HEK293 (cell line): ENCODE data around the gene LSG1.

Experiments used
- REPIN1 ChIP-seq: fragments of 450-650 bp; formaldehyde crosslinking; IDR thresholded peaks from 2 replicates; pipeline ENCODE4 v1.5.1; 2017; ENCODE audit warnings: missing biosample characterization, missing genetic modification characterization, low read depth
- ZBTB48 ChIP-seq: fragments of 450-650 bp; formaldehyde crosslinking; IDR thresholded peaks from 2 replicates; pipeline ENCODE4 v1.5.1; 2016; ENCODE audit warnings: missing biosample characterization, missing genetic modification characterization
- ZBTB8A ChIP-seq: fragments of 450-650 bp; formaldehyde crosslinking; IDR thresholded peaks from 2 replicates; pipeline ENCODE4 v1.5.1; 2016; ENCODE audit warnings: missing biosample characterization, missing genetic modification characterization
- ZEB2 ChIP-seq: fragments of 450-650 bp; formaldehyde crosslinking; IDR thresholded peaks from 2 replicates; pipeline ENCODE4 v1.5.1; 2016; ENCODE audit warnings: missing biosample characterization, missing genetic modification characterization
- ZNF510 ChIP-seq: fragments of 450-650 bp; formaldehyde crosslinking; IDR thresholded peaks from 2 replicates; pipeline ENCODE4 v1.5.1; 2018; ENCODE audit warnings: mild to moderate bottlenecking, missing genetic modification characterization, missing biosample characterization; ENCODE audit not compliant: insufficient replicate concordance
- ZNF560 ChIP-seq: fragments of 450-650 bp; formaldehyde crosslinking; IDR thresholded peaks from 2 replicates; pipeline ENCODE4 v1.5.1; 2017; ENCODE audit warnings: missing biosample characterization, missing genetic modification characterization, borderline replicate concordance
- ZNF747 ChIP-seq: fragments of 450-650 bp; formaldehyde crosslinking; IDR thresholded peaks from 2 replicates; pipeline ENCODE4 v1.5.1; 2016; ENCODE audit warnings: missing biosample characterization, missing genetic modification characterization
- TF ChIP-seq, protein P1 (sequence below): fragments of 450-650 bp; formaldehyde crosslinking; IDR thresholded peaks from 2 replicates; pipeline ENCODE4 v1.5.1; 2016; ENCODE audit warnings: missing biosample characterization, missing genetic modification characterization, low read depth
- TF ChIP-seq, protein P2 (sequence below): fragments of 450-650 bp; formaldehyde crosslinking; IDR thresholded peaks from 2 replicates; pipeline ENCODE4 v1.5.1; 2016; ENCODE audit warnings: missing biosample characterization, missing genetic modification characterization
- TF ChIP-seq, protein P3 (sequence below): fragments of 450-650 bp; formaldehyde crosslinking; IDR thresholded peaks from 2 replicates; pipeline ENCODE4 v1.5.1; 2016; ENCODE audit warnings: missing biosample characterization, missing genetic modification characterization
- TF ChIP-seq, protein P4 (sequence below): fragments of 450-650 bp; formaldehyde crosslinking; IDR thresholded peaks from 2 replicates; pipeline ENCODE4 v1.5.1; 2016; ENCODE audit warnings: missing biosample characterization, missing genetic modification characterization

DNA sequence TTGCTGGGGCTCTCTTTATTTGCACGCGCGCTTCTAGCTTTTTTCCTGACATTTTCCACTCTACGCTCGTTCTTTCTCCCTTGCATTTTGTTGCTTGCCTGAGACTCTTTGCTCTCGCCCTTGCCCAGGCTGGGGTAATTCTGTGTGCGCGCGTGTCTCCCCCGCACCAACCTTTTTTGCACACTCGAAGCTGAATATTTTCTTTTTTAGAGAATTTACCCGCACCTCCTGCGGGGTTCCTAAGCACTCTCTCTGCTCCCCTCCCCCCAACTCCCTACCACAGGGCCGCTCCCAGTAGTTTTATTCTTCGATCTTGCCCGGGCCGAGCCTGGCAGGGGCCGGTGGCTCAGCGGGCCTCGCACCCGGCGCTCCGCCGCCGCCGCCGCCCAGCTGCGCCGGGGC, 14.4 kb upstream of the LSG1 start:
- TF ChIP-seq ZBTB48 (tag by site-specific recombination) (no peak), ZEB2 (tag by site-specific recombination) (no peak), ZBTB8A (tag by site-specific recombination) (no peak), REPIN1 (tag by site-specific recombination) (no peak), ZNF560 (tag by site-specific recombination) (no peak), ZNF510 (no peak), ZNF747 (tag by site-specific recombination) (no peak)
- TF ChIP-seq, protein P1, sequence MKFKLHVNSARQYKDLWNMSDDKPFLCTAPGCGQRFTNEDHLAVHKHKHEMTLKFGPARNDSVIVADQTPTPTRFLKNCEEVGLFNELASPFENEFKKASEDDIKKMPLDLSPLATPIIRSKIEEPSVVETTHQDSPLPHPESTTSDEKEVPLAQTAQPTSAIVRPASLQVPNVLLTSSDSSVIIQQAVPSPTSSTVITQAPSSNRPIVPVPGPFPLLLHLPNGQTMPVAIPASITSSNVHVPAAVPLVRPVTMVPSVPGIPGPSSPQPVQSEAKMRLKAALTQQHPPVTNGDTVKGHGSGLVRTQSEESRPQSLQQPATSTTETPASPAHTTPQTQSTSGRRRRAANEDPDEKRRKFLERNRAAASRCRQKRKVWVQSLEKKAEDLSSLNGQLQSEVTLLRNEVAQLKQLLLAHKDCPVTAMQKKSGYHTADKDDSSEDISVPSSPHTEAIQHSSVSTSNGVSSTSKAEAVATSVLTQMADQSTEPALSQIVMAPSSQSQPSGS (tag by site-specific recombination), result no peak
- TF ChIP-seq, protein P2, sequence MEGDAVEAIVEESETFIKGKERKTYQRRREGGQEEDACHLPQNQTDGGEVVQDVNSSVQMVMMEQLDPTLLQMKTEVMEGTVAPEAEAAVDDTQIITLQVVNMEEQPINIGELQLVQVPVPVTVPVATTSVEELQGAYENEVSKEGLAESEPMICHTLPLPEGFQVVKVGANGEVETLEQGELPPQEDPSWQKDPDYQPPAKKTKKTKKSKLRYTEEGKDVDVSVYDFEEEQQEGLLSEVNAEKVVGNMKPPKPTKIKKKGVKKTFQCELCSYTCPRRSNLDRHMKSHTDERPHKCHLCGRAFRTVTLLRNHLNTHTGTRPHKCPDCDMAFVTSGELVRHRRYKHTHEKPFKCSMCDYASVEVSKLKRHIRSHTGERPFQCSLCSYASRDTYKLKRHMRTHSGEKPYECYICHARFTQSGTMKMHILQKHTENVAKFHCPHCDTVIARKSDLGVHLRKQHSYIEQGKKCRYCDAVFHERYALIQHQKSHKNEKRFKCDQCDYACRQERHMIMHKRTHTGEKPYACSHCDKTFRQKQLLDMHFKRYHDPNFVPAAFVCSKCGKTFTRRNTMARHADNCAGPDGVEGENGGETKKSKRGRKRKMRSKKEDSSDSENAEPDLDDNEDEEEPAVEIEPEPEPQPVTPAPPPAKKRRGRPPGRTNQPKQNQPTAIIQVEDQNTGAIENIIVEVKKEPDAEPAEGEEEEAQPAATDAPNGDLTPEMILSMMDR (tag by site-specific recombination), result no peak
- TF ChIP-seq, protein P3, sequence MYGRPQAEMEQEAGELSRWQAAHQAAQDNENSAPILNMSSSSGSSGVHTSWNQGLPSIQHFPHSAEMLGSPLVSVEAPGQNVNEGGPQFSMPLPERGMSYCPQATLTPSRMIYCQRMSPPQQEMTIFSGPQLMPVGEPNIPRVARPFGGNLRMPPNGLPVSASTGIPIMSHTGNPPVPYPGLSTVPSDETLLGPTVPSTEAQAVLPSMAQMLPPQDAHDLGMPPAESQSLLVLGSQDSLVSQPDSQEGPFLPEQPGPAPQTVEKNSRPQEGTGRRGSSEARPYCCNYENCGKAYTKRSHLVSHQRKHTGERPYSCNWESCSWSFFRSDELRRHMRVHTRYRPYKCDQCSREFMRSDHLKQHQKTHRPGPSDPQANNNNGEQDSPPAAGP (tag by site-specific recombination), result no peak
- TF ChIP-seq, protein P4, sequence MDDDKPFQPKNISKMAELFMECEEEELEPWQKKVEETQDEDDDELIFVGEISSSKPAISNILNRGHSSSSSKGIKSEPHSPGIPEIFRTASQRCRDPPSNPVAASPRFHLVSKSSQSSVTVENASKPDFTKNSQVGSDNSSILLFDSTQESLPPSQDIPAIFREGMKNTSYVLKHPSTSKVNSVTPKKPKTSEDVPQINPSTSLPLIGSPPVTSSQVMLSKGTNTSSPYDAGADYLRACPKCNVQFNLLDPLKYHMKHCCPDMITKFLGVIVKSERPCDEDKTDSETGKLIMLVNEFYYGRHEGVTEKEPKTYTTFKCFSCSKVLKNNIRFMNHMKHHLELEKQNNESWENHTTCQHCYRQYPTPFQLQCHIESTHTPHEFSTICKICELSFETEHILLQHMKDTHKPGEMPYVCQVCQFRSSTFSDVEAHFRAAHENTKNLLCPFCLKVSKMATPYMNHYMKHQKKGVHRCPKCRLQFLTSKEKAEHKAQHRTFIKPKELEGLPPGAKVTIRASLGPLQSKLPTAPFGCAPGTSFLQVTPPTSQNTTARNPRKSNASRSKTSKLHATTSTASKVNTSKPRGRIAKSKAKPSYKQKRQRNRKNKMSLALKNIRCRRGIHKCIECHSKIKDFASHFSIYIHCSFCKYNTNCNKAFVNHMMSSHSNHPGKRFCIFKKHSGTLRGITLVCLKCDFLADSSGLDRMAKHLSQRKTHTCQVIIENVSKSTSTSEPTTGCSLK, result no peak
